Gastroesophageal sphincter (tissue), 3 donors: Measurements from ENCODE around the gene CCDC85C.

Source experiments
- CTCF ChIP-seq, 4 experiments: fragments of 200-600 bp in 2 of 4; fragments of 450-650 bp in 2 of 4; sonication (generic) in 1 of 4; IDR thresholded peaks; one replicate each; pipeline ENCODE4 v1.5.1; 2017 to 2019; ENCODE audit warnings: antibody characterized with exemption in 4 of 4, mild to moderate bottlenecking in 2 of 4, moderate library complexity in 2 of 4
- EP300 ChIP-seq: sonication (generic); formaldehyde crosslinking; IDR thresholded peaks from one replicate; pipeline ENCODE4 v1.6.1; 2017; ENCODE audit warnings: antibody characterized with exemption, mild to moderate bottlenecking
- POLR2A ChIP-seq, 2 donors: fragments of 450-650 bp; IDR thresholded peaks; one replicate each; pipeline ENCODE4 v1.6.1; 2017; ENCODE audit warnings: antibody characterized with exemption in 2 of 2, mild to moderate bottlenecking in 2 of 2, moderate library complexity in 1 of 2
- POLR2AphosphoS5 ChIP-seq: sonication (generic); formaldehyde crosslinking; IDR thresholded peaks from one replicate; pipeline ENCODE4 v1.6.1; 2017; ENCODE audit warnings: antibody characterized with exemption

- TF ChIP-seq CTCF (IDR thresholded peaks at IDR 0.05) (no peak), EP300 (no peak), POLR2AphosphoS5 (no peak), POLR2A (IDR thresholded peaks at IDR 0.05) (no peak)
These were observed 17.9 kb upstream of the CCDC85C start for GRCh38 chr14:99621948-99622347.
